GM12864 (cell line): ENCODE measurements around the gene APOA5.
"Not testable (repeated sequence)": the region's sequence is repeated elsewhere in the genome, so short reads cannot be mapped to it uniquely, and the experiment has no call there.

Experiments
- DNase-seq: peaks from one replicate; pipeline ENCODE4 v3.0.0-alpha.2; 2011; ENCODE audit warnings: low read depth
- H3K4me3 ChIP-seq: 2 replicates; pipeline ENCODE4 v1.5.1; 2011; ENCODE audit warnings: mild to moderate bottlenecking, low read depth, low read length, control low read depth
- TF ChIP-seq, protein P1 (sequence below): IDR thresholded peaks from 2 replicates; pipeline ENCODE4 v1.5.1; 2011; ENCODE audit warnings: low read depth, mild to moderate bottlenecking, moderate library complexity, low read length, control low read depth, inconsistent platforms; ENCODE audit errors: missing control alignments

APOA5 gene

DNA sequence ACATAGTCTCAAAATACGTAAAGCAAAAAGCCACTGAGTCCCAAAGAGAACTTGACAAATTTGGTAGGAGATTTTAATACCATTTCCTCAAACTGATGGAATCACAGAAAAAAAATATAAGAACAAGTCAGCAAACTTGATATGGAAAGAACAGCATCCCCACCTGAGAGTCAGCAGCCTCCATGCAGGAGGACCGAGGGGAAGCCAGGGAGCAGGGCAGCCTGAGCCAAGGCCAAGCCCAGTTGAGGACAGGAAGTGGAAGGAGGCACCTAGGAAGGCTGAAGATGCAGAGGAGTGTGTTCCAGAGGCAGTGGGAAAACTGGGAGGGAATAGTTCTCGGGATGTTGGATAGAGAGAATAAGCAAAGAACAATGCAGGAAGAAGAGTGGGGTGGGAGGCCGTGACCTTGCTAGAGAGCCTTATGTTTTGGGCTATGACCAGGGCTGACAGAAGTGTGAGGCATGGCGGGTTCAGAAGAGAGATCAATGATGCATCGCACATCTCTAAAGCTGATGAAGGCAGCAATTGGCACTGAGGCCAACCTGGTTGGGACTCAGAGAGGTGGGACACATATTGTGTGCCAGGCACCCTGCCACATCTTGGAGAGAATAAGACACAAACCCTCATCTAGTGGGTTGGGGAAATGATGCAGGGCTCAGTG lies 16.1 kb upstream of the APOA5 start:
- H3K4me3 ChIP-seq, result no peak overlapping the region
- no peak for DNase-seq
- TF ChIP-seq, protein P1, sequence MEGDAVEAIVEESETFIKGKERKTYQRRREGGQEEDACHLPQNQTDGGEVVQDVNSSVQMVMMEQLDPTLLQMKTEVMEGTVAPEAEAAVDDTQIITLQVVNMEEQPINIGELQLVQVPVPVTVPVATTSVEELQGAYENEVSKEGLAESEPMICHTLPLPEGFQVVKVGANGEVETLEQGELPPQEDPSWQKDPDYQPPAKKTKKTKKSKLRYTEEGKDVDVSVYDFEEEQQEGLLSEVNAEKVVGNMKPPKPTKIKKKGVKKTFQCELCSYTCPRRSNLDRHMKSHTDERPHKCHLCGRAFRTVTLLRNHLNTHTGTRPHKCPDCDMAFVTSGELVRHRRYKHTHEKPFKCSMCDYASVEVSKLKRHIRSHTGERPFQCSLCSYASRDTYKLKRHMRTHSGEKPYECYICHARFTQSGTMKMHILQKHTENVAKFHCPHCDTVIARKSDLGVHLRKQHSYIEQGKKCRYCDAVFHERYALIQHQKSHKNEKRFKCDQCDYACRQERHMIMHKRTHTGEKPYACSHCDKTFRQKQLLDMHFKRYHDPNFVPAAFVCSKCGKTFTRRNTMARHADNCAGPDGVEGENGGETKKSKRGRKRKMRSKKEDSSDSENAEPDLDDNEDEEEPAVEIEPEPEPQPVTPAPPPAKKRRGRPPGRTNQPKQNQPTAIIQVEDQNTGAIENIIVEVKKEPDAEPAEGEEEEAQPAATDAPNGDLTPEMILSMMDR, result no peak

DNA sequence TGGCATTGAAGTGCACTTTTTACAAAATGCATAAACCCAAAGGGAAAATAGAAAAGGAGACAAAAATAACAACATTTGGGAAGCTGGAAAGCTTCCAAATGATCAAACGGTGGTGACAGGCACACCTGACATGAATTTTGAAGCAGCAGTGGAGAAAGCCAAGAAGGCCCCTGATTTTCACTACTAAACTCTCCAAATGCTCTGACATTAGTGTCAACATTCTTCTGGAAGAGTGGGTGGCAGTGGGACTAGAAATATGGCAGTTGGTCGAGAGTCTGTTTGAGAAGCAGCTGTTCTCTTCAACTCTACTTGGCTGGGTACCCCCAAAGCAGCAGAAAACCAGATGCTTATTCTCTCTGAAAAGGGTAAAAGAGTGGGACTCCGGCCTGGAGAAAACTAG lies 12.3 kb upstream of the APOA5 start:
- TF ChIP-seq, protein P1, result no peak

DNA sequence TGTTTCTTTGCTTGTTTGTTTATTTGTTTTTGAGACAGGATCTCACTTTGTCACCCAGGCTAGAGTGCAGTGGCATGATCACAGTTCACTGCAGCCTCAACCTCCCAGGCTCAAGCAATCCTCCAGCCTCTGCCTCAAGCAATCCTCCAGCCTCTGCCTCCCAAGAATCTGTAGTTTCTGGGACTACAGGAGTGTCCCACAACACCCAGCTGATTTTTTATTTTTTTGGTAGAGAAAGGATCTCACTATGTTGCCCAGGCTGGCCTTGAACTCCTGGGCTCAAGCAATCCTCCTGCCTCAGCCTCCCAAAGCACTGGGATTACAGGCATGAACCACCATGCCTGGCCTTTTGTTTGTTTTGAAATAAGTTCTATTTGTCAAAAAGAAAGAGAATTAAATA lies 10.0 kb upstream of the APOA5 start:
- DNase-seq, H3K4me3 ChIP-seq: not testable (repeated sequence)

More for the DNA sequence above, 12.3 kb upstream of the APOA5 start:
- no peak overlapping the region for H3K4me3 ChIP-seq
- no peak for DNase-seq

DNA sequence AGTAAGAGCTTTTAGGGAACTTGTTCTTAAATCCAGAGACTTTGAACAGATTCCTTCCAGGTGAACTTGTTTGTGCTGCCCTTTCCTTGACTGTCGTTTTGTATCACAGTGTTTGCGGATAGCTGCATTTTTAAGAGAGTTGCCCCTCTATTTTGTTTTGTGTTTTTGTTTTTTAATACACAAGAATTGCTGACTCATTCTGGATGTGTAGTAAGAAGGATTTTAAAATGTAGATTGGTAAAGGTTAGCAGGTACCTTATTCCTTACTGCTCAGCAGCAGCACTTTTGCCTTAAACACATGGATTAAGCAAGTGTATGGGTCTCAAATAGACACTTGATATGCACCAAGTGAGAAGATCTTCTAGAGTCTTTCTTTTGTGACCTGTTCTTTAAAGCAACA lies 8.9 kb upstream of the APOA5 start:
- no peak overlapping the region for H3K4me3 ChIP-seq
- TF ChIP-seq, protein P1, result no peak
- no peak for DNase-seq

DNA sequence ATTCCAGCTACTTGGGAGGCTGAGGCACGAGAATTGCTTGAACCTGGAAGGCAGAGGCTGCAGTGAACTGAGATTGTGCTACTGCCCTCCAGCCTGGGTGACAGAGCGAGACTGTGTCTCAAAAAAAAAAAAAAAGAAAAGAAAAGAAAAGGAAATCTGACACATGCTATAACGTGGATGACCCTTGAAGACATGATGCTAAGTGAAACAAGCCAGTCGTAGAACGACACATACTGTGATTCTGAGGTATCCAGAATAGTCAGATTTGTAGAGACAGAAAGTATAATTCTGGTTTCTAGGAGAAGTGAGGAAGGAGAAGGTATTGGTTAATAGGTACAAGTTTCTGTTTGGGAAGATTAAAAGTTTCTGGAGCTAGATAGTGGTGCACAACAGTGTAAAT lies 6.7 kb upstream of the APOA5 start:
- H3K4me3 ChIP-seq, result no peak overlapping the region
- TF ChIP-seq, protein P1, result no peak
- no peak for DNase-seq

DNA sequence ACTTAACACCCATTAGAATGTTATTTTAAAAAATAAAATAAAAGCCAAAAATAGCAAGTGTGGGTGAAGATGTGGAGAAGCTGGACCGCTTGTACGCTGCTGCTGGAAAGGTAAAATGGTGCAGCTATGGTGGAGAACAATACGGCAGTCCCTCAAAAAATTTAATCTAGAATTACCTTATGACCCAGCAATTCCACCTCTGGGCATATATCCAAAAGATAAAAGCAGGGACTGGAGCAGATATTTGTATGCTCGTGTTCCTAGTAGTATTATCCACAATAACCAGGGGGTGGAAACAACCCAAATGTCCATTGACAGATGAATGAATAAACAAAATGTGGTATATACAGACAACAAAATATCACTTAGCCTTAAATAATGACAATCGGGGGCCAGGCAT lies 6.1 kb upstream of the APOA5 start:
- no peak for DNase-seq
- no peak overlapping the region for H3K4me3 ChIP-seq
- TF ChIP-seq, protein P1, result no peak

DNA sequence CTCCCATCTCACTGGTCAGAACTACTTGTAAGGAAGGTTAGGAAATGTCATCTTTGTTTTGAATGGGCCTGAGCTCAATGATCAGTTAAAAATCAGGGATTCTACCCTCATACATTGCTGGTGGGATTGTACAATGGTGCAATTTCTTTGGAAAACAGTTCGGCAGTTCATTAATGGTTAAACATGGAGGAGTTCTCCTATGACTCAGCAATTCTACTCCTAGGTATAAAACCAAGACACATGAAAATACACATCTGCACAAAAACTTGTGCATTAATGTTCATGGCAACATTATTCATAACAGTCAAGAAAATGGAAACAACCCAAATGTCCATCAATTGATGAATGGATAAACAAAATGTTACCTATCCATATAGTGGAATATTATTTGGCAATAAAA lies 4.9 kb upstream of the APOA5 start:
- no peak for DNase-seq
- TF ChIP-seq, protein P1, result no peak
- no peak overlapping the region for H3K4me3 ChIP-seq
